Thoracic aorta (tissue), 2 donors: Measurements from ENCODE around the gene ELF3. TPM values are rescaled to one million over a fixed set of nuclear protein-coding genes. Genes with fewer than 3 reads are reported as not detected.

Experiments used
- ATAC-seq: fragments of 150-250 bp; one replicate; pipeline ENCODE4 v1.8.0; 2017; ENCODE audit warnings: low read depth; ENCODE audit not compliant: insufficient number of reproducible peaks, low FRiP score
- DNase-seq: peaks from one replicate; pipeline ENCODE4 v3.0.0-alpha.2; 2020; ENCODE audit warnings: low spot score
- H3K27ac ChIP-seq, 2 donors: fragments of 200-600 bp; sonication (generic); 1 replicate in 1 of 2; 2 replicates in 1 of 2; pipeline ENCODE4 v1.5.1; 2016; ENCODE audit warnings: mild to moderate bottlenecking in 2 of 2, moderate library complexity in 2 of 2
- H3K27me3 ChIP-seq: fragments of 200-600 bp; sonication (generic); replicated peaks from 2 replicates; pipeline ENCODE4 v1.6.0; 2016; ENCODE audit warnings: mild to moderate bottlenecking; ENCODE audit not compliant: insufficient read depth
- H3K36me3 ChIP-seq: fragments of 200-600 bp; sonication (generic); one replicate; pipeline ENCODE4 v1.5.1; 2016
- H3K4me1 ChIP-seq, 2 donors: fragments of 200-600 bp; sonication (generic); 1 replicate in 1 of 2; 2 replicates in 1 of 2; pipeline versions ENCODE4 v1.5.1 to v1.6.0; 2016; ENCODE audit warnings: low read depth in 2 of 2, mild to moderate bottlenecking in 1 of 2; ENCODE audit not compliant: control insufficient read depth in 1 of 2
- H3K4me3 ChIP-seq: fragments of 200-600 bp; sonication (generic); 2 replicates; pipeline ENCODE4 v1.5.1; 2016; ENCODE audit warnings: mild to moderate bottlenecking
- H3K9me3 ChIP-seq: fragments of 200-600 bp; sonication (generic); 2 replicates; pipeline ENCODE4 v1.5.1; 2016
- total RNA-seq, 2 donors: library from RNA; depleted of rRNA; stranded (reverse); fragments of >200 nt; gene quantifications; one replicate each; pipeline versions ENCODE4 v1.1.0 to v1.2.3, GENCODE V29; 2016
- TF ChIP-seq, protein P1 (sequence below): fragments of 200-600 bp; sonication (generic); IDR thresholded peaks from one replicate; pipeline ENCODE4 v1.5.1; 2019; ENCODE audit warnings: antibody characterized with exemption

Gene ELF3
- total RNA-seq, 2 donors from 2014 or later: 0.95 to 4.9 TPM

DNA sequence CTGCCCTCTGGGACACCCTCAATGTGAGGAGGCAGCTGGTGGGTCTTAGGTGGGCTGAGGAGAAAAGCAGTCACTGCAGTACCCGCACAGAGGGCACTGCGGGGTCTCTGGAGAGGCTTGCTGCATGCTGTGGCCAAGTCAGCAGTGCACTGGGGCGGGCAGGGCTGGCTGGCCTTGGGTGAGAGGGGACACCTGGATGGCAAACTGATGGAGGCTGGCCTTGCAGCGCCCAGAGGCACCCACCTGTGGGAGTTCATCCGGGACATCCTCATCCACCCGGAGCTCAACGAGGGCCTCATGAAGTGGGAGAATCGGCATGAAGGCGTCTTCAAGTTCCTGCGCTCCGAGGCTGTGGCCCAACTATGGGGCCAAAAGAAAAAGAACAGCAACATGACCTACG lies 3.2 kb downstream of the ELF3 start:
- H3K4me1 ChIP-seq: no peaks in the 10 kb centered on the region
- no peak for ATAC-seq
- H3K9me3 ChIP-seq: no peaks in the 10 kb centered on the region
- TF ChIP-seq, protein P1, sequence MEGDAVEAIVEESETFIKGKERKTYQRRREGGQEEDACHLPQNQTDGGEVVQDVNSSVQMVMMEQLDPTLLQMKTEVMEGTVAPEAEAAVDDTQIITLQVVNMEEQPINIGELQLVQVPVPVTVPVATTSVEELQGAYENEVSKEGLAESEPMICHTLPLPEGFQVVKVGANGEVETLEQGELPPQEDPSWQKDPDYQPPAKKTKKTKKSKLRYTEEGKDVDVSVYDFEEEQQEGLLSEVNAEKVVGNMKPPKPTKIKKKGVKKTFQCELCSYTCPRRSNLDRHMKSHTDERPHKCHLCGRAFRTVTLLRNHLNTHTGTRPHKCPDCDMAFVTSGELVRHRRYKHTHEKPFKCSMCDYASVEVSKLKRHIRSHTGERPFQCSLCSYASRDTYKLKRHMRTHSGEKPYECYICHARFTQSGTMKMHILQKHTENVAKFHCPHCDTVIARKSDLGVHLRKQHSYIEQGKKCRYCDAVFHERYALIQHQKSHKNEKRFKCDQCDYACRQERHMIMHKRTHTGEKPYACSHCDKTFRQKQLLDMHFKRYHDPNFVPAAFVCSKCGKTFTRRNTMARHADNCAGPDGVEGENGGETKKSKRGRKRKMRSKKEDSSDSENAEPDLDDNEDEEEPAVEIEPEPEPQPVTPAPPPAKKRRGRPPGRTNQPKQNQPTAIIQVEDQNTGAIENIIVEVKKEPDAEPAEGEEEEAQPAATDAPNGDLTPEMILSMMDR: no peak
- no peaks in the 10 kb centered on the region for H3K27me3 ChIP-seq
- no peak overlapping the region for H3K4me3 ChIP-seq
- H3K27ac ChIP-seq: no peak overlapping the region
- no peaks in the 10 kb centered on the region for H3K36me3 ChIP-seq
- DNase-seq: no peak

DNA sequence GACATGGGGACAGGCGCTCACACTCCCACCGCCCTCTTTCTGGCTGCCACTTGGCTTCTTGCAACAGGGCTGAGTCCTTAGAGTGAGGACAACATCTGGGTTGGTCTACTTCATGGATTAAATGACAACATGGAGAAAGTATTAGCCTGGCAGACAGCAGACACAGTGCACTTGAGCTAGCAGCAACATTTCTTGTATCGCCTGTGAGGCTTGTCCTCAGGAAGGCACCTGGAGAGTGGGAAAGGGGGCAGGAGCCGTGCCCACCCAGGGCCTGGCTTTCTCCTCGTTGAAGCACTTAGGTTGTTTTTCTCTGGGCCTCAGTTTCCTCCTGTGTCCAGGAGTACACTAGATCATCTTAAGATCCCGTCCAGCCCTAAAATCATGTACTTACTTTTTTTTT lies 3.7 kb downstream of the ELF3 start:
- H3K27me3 ChIP-seq: no peaks in the 10 kb centered on the region
- H3K36me3 ChIP-seq: no peaks in the 10 kb centered on the region
- no peak overlapping the region for H3K4me3 ChIP-seq
- no peaks in the 10 kb centered on the region for H3K9me3 ChIP-seq
- H3K4me1 ChIP-seq: no peaks in the 10 kb centered on the region
- DNase-seq (no peak), ATAC-seq (no peak)
- TF ChIP-seq, protein P1: no peak
- no peak overlapping the region for H3K27ac ChIP-seq

- no peaks in the 10 kb centered on the region for H3K27me3 ChIP-seq
- no peaks in the 10 kb centered on the region for H3K4me1 ChIP-seq
- H3K36me3 ChIP-seq: no peaks in the 10 kb centered on the region
- no peaks in the 10 kb centered on the region for H3K9me3 ChIP-seq
- TF ChIP-seq, protein P1: no peak
- H3K27ac ChIP-seq: no peak overlapping the region
- ATAC-seq (no peak), DNase-seq (no peak)
- H3K4me3 ChIP-seq: no peak overlapping the region
These were observed 4.7 kb downstream of the ELF3 start for GRCh38 chr1:202014915-202015661.

- H3K4me3 ChIP-seq: no peak overlapping the region
- no peak for ATAC-seq
- no peak overlapping the region for H3K27ac ChIP-seq
- H3K27me3 ChIP-seq: no peaks in the 10 kb centered on the region
- no peaks in the 10 kb centered on the region for H3K36me3 ChIP-seq
- H3K9me3 ChIP-seq: no peaks in the 10 kb centered on the region
- DNase-seq: no peak
- no peaks in the 10 kb centered on the region for H3K4me1 ChIP-seq
- TF ChIP-seq, protein P1: no peak
These were observed 5.2 kb downstream of the ELF3 start for GRCh38 chr1:202015662-202015937.

- Histone ChIP-seq H3K4me3 (no peak overlapping the region), H3K4me1 (no peaks in the 10 kb centered on the region), H3K27ac (no peak overlapping the region), H3K27me3 (no peaks in the 10 kb centered on the region), H3K36me3 (no peaks in the 10 kb centered on the region), H3K9me3 (no peaks in the 10 kb centered on the region)
- DNase-seq (no peak), ATAC-seq (no peak)
- TF ChIP-seq, protein P1: no peak
These were observed 5.8 kb downstream of the ELF3 start for GRCh38 chr1:202016022-202016810.
